Islet of Langerhans (tissue), 1 donor: ENCODE data around the gene LEFTY2.
"Not testable (repeated sequence)": the region's sequence is repeated elsewhere in the genome, so short reads cannot be mapped to it uniquely, and the experiment has no call there.

ENCODE experiments used
- FAIRE-seq: peaks from one replicate; lab custom pipeline; 2011; peaks lifted over from hg19 to GRCh38; lab: Jason Lieb, UNC

The LEFTY2 gene

DNA sequence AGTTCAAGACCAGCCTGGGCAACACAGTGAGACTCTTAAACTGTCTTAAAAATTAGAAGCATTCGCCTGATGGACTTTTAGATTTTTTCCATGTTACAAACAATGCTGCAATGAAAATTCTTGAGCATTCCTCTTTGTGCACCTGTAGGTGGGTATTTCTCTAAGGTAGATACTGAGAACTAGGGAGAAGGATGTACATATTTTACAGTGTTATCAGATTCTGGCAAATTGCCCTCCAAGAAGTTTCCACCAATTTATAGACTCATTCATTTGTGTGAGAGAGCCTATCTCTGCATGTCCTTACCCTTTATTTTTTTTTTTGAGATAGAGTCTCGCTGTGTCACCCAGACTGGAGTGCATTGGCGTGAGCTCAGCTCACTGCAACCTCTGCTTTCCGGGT is 12.3 kb upstream of the LEFTY2 start:
- no peak for FAIRE-seq

DNA sequence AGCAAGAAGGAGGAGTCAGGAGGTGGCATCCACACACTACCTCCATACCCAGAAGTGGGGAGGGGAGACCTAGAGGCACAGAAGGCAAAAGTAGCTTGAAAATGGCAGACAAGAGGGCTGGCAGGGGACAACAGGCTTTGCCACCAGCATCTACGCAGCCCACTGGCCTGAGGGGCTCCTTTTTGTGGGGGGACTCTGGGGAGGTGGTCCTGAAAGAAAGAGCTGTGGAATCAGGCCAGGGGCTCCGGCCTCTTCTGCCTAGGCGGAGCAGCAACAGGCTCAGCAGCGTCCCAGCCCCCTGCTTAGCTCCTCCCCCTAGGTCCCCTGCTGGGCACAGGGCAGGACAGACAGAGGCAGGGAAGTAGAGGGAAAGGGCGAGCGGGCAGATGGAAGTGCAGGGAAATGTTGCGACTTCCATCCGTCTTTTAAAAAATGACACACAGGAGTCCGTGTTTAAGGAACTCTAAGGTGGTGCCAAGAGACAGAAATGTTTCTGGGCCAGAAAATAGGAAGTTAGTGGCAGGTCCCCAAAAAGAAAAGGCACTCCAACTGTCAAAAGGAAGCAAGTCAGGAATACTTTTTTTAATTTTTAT is 10.0 kb upstream of the LEFTY2 start:
- FAIRE-seq = no peak

DNA sequence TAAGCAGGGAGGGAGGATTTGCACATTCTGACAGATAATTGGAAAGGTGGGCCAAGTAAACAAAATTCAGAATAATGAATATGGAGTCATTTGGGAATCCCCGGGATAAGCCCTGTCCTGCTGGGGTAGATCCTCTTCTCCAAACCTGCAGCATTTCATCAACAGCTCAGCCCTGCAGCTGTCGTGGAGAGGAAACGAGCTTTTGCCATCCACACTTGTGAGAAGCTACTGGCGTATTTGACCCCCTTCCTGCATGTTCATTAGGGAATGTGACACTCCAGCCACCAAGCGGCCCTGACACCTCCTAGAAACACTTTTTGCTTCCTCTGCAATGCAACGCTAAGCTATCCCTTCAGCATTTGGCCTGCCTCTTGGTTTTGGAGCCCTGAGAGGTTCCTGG is 8.0 kb upstream of the LEFTY2 start:
- no peak for FAIRE-seq

DNA sequence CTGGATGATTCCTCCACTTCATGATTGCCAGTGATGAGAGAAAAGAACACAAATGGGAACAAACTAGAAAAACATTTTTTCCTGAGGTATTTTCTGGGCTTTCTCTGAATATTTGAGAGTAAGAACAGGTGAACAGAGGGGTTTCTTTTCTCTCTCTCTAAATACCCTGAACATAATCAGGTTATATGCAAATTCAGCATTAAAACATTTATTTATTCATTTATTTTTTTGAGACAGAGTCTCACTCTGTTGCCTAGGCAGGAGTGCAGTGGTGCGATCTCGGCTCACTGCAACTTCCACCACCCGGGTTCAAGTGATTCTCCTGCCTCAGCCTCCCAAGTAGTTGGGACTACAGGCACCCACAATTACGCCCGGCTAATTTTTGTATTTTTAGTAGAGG is 5.8 kb upstream of the LEFTY2 start:
- no peak for FAIRE-seq

DNA sequence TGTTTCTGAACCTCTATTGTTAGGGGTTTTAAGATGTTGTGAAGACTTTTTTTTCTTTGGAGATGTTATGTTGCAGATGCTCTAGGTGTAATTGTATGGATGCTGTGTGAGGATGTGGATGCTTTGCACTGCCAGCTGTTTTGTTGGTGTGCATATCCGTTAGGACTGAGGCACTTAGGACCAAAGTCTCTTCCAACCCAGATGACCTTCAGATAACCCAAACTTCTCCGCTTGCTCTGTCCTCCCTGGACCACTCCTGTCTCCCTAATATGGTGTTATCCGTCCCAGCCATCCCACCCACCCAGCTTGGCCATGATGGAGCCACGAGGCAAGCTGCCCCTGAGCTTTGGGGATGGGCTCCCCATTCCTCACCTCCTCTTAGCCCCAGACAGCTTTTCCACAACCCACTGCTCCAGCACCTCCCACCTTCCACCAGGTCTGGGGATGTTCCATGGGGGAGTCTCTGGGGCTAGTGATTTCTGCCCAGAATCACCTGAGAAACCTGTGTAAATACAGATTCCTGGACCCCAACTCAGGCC is 5.1 kb upstream of the LEFTY2 start:
- no peak for FAIRE-seq

DNA sequence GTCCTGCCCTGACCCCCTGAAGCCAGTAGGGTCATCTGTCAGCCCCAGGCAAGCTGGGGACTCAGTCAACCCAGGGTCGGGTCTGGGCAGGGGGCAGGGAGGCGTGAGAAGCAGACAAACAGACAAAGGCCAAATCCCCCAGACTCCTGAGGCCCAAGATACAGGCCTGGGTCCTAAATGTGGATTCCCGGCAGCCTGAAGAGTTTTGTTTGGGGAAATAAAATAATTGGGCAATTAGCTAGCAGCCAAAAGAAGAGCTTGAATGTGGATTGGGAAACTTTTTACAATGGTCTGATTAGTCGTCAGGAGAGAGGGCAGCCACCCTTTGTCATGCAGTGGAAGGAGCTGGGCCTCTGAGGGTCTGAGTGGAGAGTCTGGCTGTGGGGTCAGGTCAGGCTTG is 4.5 kb upstream of the LEFTY2 start:
- no peak for FAIRE-seq

DNA sequence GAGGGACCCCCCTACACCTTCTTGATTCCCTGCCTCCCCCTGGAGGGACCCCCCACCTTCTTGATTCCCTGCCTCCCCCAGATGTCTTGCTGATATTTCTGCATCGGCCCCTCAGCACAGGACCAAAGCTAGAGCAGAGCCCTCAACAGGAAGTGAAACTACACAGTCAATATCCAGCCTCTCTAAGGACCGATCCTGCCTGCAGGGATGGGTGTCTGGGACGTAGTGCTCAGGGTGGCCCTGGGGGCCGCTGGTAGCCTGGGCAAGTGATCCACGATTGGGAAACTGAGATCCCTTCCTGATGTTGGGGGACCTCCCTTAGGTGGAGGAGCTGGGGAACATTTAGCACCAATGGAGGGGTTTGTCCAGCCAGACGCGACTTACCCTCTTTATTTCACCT is 3.9 kb upstream of the LEFTY2 start:
- no peak for FAIRE-seq

DNA sequence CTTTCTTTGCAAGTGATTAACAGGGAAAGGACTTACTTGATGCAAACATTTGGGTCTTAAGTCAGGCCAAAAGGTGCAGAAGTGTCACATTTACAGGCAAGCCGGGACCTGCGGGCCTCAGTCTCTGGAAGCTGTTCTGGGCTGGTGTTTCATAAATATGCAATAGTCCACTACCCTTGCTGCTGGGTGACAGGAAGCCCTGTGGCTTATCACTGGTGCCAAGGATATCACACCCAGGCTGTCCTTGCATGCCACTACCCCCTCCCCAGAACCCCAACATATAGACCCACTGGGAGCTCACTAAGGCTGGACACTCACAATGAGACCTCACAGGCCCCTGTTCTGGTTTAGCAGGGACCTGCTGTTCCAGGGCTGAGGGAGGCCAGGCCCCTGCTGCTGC is 3.4 kb upstream of the LEFTY2 start:
- no peak for FAIRE-seq

DNA sequence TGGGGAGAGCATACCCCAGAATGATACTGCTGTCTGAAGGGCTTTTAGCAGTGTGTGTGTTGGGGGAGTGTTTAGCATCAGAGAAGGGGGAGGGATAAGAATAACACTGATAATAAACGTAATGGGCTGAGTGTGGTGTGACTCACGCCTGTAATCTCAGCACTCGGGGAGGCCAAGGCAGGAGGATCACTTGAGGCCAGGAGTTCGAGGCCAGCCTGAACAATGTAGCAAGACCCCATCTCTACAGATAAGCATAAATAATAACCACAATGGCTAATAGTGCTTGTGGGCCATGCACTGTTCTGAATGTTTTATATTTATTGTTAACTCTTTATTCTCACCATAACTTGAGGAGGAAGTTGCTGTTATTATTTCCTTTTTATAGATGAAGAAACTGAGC is 2.6 kb upstream of the LEFTY2 start:
- FAIRE-seq = no peak

DNA sequence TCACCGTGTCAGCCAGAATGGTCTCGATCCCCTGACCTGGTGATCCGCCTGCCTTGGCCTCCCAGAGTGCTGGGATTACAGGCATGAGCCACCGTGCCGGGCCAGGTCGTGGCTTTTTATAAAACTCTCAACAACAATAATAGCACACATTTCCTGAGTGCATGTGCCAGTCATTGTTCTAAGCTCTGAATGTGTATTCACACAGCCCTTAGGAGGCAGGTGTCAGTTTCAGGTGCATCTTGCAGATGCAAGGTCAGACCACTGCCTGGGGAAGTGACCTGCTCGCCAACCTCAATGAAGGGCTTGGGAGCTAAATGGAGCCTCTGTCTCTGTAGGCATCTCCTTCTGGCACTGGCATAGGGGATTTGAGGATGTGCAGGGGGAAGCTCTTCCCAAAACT is 1.6 kb upstream of the LEFTY2 start:
- no peak for FAIRE-seq

DNA sequence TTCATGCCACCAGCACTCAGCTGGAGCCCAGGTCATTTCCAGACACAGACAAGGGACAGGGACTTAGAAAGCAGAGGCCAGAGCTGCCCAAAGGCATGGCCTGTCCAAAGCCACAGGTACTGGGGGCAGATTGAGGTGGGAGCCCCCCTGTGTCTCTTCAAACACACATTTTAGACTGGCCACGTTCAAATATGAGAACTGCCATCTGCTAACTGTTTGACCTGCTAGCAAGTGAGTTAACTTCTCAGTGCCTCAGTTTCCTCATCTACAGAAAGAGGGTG is 862 bp upstream of the LEFTY2 start:
- no peak for FAIRE-seq

DNA sequence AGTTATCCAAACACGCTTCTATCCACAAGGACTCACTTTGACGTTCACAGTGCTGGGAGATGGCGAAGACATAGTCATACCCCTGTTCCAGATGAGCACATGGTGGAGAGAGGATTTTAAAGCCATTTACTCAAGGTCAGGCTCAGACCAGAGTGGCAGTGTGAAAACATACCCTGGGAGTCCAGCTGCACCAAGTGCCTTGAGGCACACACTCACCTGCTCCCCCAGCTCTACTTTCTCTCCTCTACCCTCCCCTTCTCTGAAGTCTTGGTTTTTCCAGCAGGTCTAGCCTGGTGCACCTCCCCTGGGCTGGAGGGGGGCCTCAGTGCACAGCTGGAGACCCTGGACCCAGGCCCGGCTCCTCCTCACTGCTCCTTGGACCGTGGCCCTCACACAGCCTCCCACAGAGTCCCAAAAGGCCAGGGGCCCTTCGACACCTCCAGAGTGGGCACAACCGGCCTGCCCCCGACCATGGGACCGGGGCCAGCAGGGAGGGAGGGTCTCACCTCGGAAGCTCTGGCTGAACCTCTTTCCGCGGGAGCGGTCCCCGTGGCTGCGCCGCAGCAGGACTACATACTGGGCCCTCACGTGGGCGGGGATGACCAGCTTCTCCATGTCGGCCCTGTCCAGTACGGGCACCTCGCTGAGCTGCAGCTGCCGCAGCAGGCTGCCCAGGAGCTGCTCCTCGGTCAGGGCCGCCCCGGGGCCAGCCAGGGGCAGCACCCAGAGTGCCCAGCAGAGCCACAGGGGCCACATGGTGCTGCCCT is 452 bp downstream of the LEFTY2 start:
- no peak for FAIRE-seq

DNA sequence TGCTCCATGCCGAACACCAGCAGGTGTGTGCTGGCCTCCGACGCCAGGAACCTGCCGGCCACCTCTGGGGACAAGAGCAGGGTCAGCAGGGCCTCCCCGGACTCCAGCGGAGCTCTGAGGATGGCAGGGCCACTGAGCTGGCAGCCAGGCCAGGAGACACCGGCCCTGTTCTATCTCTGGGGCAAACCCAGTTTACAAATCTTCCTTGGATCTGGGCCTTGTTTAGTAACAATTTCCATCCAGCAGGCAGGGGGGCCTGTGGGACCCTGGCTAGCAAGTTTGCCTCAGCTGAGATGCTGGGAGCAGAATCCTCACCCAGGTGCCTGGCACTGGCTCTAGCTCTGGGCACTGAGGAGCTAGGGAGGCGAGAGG is 1.1 kb downstream of the LEFTY2 start:
- FAIRE-seq = not testable (repeated sequence)

DNA sequence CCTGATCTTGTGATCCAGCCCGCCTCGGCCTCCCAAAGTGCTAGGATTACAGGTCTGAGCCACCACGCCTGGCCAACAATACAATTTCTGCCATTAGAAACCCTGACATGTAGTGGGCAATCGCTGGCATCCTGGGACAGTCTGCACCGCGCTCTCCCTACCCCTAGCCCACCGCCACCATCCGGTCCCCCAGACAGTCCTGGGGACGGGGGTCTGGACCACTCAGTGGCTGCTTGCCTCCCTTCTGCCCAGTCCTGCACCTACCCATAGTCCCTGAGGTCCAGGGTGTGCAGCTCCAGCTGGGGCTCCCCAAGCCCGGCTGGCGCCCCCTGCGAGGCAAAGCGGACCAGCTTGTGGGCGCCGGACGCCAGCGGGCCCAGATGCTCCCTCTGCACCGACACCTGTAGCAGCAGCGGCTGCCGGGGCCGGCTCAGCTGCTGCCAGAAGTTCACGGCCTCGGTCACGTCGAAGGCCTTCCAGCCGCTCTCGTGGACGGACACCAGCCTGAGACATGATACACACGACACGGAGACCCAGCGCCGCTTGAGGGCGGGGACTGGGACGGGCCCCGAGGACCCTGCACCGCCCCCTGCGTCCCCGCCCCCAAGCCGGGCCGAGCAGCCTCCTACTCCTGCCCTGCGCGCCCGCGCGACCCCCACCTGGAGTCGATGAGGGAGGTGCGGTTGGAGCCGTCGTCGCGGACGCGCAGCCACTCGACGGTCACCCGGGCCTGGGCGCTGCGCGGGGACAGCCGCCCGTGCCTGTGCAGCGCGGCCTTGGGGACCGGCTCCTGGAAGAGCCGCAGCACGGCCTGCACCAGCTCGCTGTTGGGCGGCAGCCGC is 1.7 kb downstream of the LEFTY2 start:
- FAIRE-seq = not testable (repeated sequence)

DNA sequence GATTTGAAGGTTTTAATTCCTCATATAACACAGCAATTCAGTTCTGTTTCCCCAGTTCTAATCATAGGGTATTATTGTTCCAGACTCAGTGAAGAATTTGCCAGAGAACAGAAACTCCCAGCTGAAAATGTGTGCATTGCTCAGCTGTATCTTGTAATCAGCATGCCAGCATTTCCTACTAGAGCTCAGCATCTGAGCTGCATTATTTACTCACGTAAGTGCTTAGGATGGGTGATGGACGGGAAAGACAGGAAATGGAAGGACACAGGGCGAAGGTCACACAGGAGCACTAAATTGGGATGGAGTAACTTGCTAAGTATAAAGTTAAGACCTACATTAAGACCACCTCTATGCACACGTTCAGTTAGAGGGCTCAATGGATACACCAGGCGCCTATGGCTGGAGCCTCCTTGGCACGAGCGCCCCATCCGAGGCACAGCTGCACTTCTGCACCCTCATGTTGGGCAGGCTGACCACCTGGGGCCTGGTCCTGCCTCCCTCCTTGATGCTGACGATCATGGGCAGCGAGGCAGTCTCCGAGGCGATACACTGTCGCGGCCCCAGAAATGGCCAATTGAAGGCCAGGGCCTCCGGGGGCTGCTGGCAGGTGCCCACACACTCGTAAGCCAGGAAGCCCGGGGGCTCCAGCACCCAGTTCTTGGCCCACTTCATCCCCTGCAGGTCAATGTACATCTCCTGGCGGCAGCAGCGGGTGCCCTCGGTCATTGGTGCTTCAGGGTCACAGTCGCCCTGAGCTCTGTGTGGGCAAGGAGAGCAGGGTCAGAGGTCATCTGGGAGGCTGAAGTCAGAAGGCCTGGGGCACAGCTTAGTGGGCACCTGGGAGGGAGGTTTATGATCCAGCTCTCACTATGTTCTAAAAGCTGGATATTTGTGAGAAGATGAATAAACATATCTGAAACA is 3.7 kb downstream of the LEFTY2 start:
- FAIRE-seq = no peak

DNA sequence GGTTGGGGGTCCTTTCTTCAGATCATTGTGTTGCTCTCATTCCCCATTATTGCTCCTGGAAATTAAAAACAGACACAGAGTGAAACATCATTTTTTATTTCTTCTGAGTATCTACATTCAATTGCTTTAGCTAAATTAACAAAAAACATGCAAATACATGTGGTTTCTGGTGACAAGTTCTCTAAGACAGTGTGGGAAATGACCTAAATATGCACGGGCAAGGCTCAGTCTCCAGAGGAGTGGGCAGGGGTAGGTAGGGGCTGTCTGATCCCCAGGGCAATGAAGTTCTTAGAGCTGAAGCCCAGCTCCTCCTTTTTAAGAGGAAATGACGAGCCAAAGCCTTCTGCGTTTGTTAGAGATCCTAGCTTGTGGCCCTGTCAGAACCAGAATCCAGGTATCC is 4.5 kb downstream of the LEFTY2 start:
- FAIRE-seq = no peak

DNA sequence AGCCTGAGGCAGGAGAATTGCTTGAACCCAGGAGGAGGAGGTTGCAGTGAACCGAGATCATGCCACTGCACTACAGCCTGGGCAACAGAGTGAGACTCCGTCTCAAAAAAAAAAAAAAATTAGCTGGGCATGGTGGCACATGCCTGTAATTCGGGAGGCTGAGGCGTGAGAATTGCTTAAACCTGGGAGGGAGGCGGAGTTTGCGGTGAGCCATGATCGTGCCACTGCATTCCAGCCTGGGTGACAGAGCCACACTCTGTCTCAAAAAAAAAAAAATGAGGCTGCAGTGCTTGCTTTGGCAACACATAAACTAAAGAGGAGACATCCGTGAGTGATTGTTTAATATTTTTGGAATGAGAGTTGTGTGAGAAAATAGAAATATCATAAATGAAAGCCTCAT is 4.9 kb downstream of the LEFTY2 start:
- FAIRE-seq = not testable (repeated sequence)

DNA sequence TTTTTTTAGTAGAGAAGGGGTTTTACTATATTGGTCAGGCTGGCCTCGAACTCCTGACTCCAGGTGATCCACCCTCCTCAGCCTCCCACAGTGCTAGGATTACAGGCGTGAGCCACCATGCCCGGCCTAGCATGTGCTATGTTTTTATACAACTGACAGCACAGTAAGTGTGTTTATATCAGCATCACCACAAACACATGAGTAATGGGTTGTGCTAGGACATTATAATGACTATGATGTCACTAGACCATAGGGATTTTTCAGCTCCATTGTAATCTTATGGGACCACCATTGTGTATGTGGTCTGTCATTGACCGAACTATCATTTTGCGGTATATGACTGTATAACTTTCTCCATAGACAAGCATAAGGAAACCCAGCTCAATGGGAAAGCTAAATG is 6.3 kb downstream of the LEFTY2 start:
- no peak for FAIRE-seq

DNA sequence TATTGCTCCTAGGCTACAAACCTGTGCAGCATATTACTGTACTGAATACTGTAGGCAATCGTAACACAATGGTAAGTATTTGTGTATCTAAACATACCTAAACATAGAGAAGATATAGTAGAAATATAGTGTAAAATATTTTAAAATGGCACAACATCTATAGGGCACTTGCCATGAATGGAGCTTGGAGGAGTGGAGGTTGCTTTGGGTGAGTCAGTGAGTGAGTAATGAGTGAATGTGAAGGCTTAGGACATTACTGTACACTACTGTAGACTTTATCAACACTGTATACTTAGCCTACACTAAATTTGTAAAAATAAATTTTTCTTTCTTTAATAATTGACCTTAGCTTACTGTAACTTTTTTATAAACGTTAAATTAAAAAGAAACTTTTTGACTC is 7.9 kb downstream of the LEFTY2 start:
- FAIRE-seq = no peak

DNA sequence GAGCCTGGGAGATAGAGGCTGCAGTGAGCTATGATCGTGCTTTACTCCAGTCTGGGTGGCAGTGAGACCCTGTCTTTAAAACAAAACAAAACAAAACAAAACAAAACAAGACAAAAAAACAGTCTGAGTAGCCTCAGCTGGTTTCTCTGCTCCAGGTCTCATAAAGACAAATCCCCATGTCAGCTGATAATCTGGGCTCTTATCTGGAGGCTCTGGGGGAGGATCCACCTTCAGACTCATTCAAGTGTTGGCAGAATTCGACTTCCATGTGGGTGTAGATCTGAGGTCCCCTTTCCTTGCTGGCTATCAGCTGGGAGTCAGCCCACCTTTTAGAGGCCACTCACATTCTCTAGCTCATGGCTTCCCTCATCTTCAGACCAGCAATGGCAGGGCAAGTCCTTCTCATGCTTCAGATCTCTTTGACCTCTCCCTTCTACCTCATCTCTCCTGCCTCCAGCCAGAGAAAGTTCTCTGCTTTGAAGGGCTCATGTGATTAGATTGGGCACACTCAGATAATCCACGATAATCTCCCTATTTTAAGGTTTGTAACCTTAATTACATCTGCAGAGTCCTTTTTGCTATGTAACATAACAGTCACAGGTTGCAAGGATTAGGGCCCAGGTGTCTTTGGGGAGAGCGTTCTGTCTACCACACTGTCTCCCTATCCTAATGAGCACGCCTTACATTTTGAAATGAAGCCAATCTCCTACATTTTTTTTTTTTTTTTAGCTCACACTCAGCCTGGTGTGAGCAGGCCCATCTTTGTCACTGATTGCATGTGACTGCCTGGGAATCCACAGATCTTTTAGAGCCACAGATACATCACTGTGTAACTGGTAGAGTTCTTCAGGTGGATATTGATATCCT is 9.5 kb downstream of the LEFTY2 start:
- no peak for FAIRE-seq

DNA sequence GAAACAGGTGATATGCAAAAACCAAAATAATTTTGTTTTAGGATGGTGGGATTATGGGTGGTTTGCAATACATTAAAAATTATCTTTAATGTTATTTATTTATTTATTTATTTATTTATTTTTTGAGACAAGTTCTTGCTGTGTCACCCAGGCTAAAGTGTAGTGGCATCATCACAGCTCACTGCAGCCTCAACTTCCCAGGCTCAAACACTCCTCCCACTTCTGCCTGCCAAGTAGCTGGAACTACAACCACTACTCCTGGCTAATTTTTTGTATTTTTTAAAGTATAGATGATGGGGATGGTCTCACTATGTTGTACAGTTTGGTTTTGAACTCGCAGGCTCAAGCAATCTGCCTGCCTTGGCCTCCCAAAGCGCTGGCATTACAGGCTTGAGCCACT is 10.5 kb downstream of the LEFTY2 start:
- no peak for FAIRE-seq
